Airway epithelial cell (primary cell): ENCODE results near the gene RHOBTB3. TPM values are rescaled to one million over a fixed set of nuclear protein-coding genes. Genes with fewer than 3 reads are reported as not detected.

Experiments used
- total RNA-seq: library from RNA; depleted of rRNA; stranded (reverse); fragments of >200 nt; gene quantifications from 2 replicates; pipeline ENCODE4 v1.2.3, GENCODE V29; 2015

Gene RHOBTB3
- total RNA-seq: 36.6 and 48.9 TPM in 2 replicates

GRCh38 chr5:95730730-95731570 is at the start of gene RHOBTB3:
Gene RHOBTB3, plus strand, starts transcription at chr5:95731336. Its CDS starts 347 bp downstream, at chr5:95731683.

GRCh38 chr5:95682891-95683290 is 48.2 kb upstream of the RHOBTB3 start, which contains the start of gene SPATA9:
Gene SPATA9, minus strand, starts transcription at chr5:95682991. Its CDS starts 137 bp downstream, at chr5:95682854.

GRCh38 chr5:95822542-95823181 is 91.5 kb downstream of the RHOBTB3 start, which contains the start of gene GLRX:
Gene GLRX, minus strand, starts transcription at chr5:95822726. Its CDS starts 64 bp downstream, at chr5:95822662.

Other genes starting within 250 kb of the RHOBTB3 start
- gene SKIC3, start 176.4 kb upstream of the RHOBTB3 start, total RNA-seq: 53.6 and 54.5 TPM in 2 replicates
- 6.9 and 7.7 TPM in 2 replicates for gene ARSK, start 176.2 kb upstream of the RHOBTB3 start, total RNA-seq
- gene GPR150, start 111.2 kb upstream of the RHOBTB3 start, total RNA-seq: 0.65 TPM in 1 of 2 replicates, not detected in the other
- 0.98 and 2.2 TPM in 2 replicates for gene RFESD, start 84.6 kb upstream of the RHOBTB3 start, total RNA-seq
- gene SPATA9, start 48.3 kb upstream of the RHOBTB3 start, total RNA-seq: 0.28 TPM in 1 of 2 replicates, not detected in the other
- 31.7 and 36.9 TPM in 2 replicates for gene GLRX, start 91.4 kb downstream of the RHOBTB3 start, total RNA-seq
- gene ELL2, start 230.5 kb downstream of the RHOBTB3 start, total RNA-seq: 109 and 114 TPM in 2 replicates